ENCODE data around the gene OR14I1. TPM values are rescaled to one million over a fixed set of nuclear protein-coding genes. Genes with fewer than 3 reads are reported as not detected.

The OR14I1 gene
- total RNA-seq, 1 donor from 2014 or later, result not detected

GRCh38 chr1:248699099-248699498 lies 3.5 kb downstream of the OR14I1 start:
- Histone ChIP-seq H3K27ac (no peak overlapping the region), H3K36me3 (no peaks in the 10 kb centered on the region), H3K9me3 (no peaks in the 10 kb centered on the region), H3K4me3 (no peak overlapping the region), H3K4me1 (no peaks in the 10 kb centered on the region), H3K27me3 (no peaks in the 10 kb centered on the region)
- no peak for DNase-seq (ENCODE audit: extremely low spot score in 2 of 2)
- TF ChIP-seq POLR2AphosphoS5 (IDR thresholded peaks at IDR 0.05; ENCODE audit: insufficient read depth in 1 of 2, low read depth in 1 of 2), result no peak
- TF ChIP-seq POLR2A (IDR thresholded peaks at IDR 0.05), result no peak
- no peak for TF ChIP-seq CTCF (IDR thresholded peaks at IDR 0.05)
- intact Hi-C loops (cut with DNase I), result no loop called here

GRCh38 chr1:248697907-248698306 lies 4.7 kb downstream of the OR14I1 start:
- Histone ChIP-seq H3K4me3 (no peak overlapping the region), H3K27ac (no peak overlapping the region), H3K4me1 (no peaks in the 10 kb centered on the region), H3K9me3 (no peaks in the 10 kb centered on the region), H3K36me3 (no peaks in the 10 kb centered on the region), H3K27me3 (no peaks in the 10 kb centered on the region)
- TF ChIP-seq POLR2AphosphoS5 (IDR thresholded peaks at IDR 0.05; ENCODE audit: insufficient read depth in 1 of 2, low read depth in 1 of 2) (no peak), POLR2A (IDR thresholded peaks at IDR 0.05) (no peak)
- DNase-seq (ENCODE audit: extremely low spot score in 2 of 2), result no peak
- intact Hi-C loops (cut with DNase I), result no loop called here

GRCh38 chr1:248696774-248697173 lies 5.8 kb downstream of the OR14I1 start:
- no peaks in the 10 kb centered on the region for H3K9me3 ChIP-seq
- H3K27ac ChIP-seq, result no peak overlapping the region
- TF ChIP-seq POLR2A (IDR thresholded peaks at IDR 0.05) (no peak), POLR2AphosphoS5 (IDR thresholded peaks at IDR 0.05; ENCODE audit: insufficient read depth in 1 of 2, low read depth in 1 of 2) (no peak), CTCF (IDR thresholded peaks at IDR 0.05) (no peak)
- H3K36me3 ChIP-seq, result no peaks in the 10 kb centered on the region
- H3K27me3 ChIP-seq, result no peaks in the 10 kb centered on the region
- no peak overlapping the region for H3K4me3 ChIP-seq
- DNase-seq (ENCODE audit: extremely low spot score in 2 of 2), result no peak
- H3K4me1 ChIP-seq, result no peaks in the 10 kb centered on the region
- intact Hi-C loops (cut with DNase I), result no loop called here

- no peak for DNase-seq (ENCODE audit: extremely low spot score in 2 of 2)
- Histone ChIP-seq H3K36me3 (no peaks in the 10 kb centered on the region), H3K4me3 (no peak overlapping the region), H3K27me3 (no peaks in the 10 kb centered on the region), H3K4me1 (no peaks in the 10 kb centered on the region), H3K27ac (no peak overlapping the region), H3K9me3 (no peaks in the 10 kb centered on the region)
- no peak for TF ChIP-seq CTCF (IDR thresholded peaks at IDR 0.05)
- intact Hi-C loops (cut with DNase I), result no loop called here
Observed at GRCh38 chr1:248696261-248696660, 6.3 kb downstream of the OR14I1 start.

GRCh38 chr1:248695451-248696132 lies 7.0 kb downstream of the OR14I1 start:
- no peaks in the 10 kb centered on the region for H3K27me3 ChIP-seq
- no peaks in the 10 kb centered on the region for H3K9me3 ChIP-seq
- no peak for DNase-seq (ENCODE audit: extremely low spot score in 2 of 2)
- intact Hi-C loops (cut with DNase I), result no loop called here
- H3K4me1 ChIP-seq, result no peaks in the 10 kb centered on the region
- no peak for TF ChIP-seq CTCF (IDR thresholded peaks at IDR 0.05)
- no peak for TF ChIP-seq POLR2A (IDR thresholded peaks at IDR 0.05)
- no peak for TF ChIP-seq POLR2AphosphoS5 (IDR thresholded peaks at IDR 0.05; ENCODE audit: insufficient read depth in 1 of 2, low read depth in 1 of 2)
- no peak overlapping the region for H3K4me3 ChIP-seq
- H3K27ac ChIP-seq, result no peak overlapping the region
- no peaks in the 10 kb centered on the region for H3K36me3 ChIP-seq
